Suprapubic skin (tissue), 4 donors: ENCODE data around the gene RAD51D. TPM values are rescaled to one million over a fixed set of nuclear protein-coding genes. Genes with fewer than 3 reads are reported as not detected.

Experiments used
- DNase-seq, 2 donors: peaks; one replicate each; pipeline ENCODE4 v3.0.0-alpha.2; 2019; ENCODE audit warnings: low spot score in 2 of 2
- H3K27ac ChIP-seq: fragments of 200-600 bp; sonication (generic); one replicate; pipeline ENCODE4 v1.5.1; 2019
- H3K27me3 ChIP-seq: fragments of 200-600 bp; sonication (generic); one replicate; pipeline ENCODE4 v1.5.1; 2019
- H3K36me3 ChIP-seq: fragments of 200-600 bp; sonication (generic); one replicate; pipeline ENCODE4 v1.5.1; 2019
- H3K4me1 ChIP-seq: fragments of 200-600 bp; sonication (generic); one replicate; pipeline ENCODE4 v1.5.1; 2019
- H3K4me3 ChIP-seq: fragments of 200-600 bp; sonication (generic); one replicate; pipeline ENCODE4 v1.5.1; 2019; ENCODE audit warnings: mild to moderate bottlenecking
- H3K9me3 ChIP-seq: fragments of 200-600 bp; sonication (generic); one replicate; pipeline ENCODE4 v1.5.1; 2019
- EP300 ChIP-seq: sonication (generic); formaldehyde crosslinking; IDR thresholded peaks from one replicate; pipeline ENCODE4 v1.6.1; 2017; ENCODE audit warnings: antibody characterized with exemption
- POLR2A ChIP-seq, 2 donors: fragments of 450-650 bp; IDR thresholded peaks; one replicate each; pipeline ENCODE4 v1.6.1; 2017; ENCODE audit warnings: antibody characterized with exemption in 2 of 2, mild to moderate bottlenecking in 2 of 2, moderate library complexity in 2 of 2
- POLR2AphosphoS5 ChIP-seq, 3 donors: sonication (generic); formaldehyde crosslinking; IDR thresholded peaks; one replicate each; pipeline ENCODE4 v1.6.1; 2017; ENCODE audit warnings: antibody characterized with exemption in 3 of 3
- WGBS: methylation state at CpG from one replicate; pipeline ENCODE4 v1.1.5; 2018; 5-methylcytosine and 5-hydroxymethylcytosine counted together
- total RNA-seq, 4 donors: library from RNA; depleted of rRNA; stranded (reverse); fragments of >200 nt; gene quantifications; one replicate each; pipeline ENCODE4 v1.1.0, GENCODE V29; 2016
- TF ChIP-seq, protein P1 (sequence below), 2 donors: fragments of 200-600 bp in 1 of 2; fragments of 450-650 bp in 1 of 2; sonication (generic) in 1 of 2; IDR thresholded peaks; one replicate each; pipeline ENCODE4 v1.5.1; 2016 to 2019; ENCODE audit warnings: antibody characterized with exemption in 2 of 2, mild to moderate bottlenecking in 1 of 2, moderate library complexity in 1 of 2

RAD51D gene
- total RNA-seq, 4 donors from 2014 or later, result 3.2 to 7.7 (median 6.4) TPM

DNA sequence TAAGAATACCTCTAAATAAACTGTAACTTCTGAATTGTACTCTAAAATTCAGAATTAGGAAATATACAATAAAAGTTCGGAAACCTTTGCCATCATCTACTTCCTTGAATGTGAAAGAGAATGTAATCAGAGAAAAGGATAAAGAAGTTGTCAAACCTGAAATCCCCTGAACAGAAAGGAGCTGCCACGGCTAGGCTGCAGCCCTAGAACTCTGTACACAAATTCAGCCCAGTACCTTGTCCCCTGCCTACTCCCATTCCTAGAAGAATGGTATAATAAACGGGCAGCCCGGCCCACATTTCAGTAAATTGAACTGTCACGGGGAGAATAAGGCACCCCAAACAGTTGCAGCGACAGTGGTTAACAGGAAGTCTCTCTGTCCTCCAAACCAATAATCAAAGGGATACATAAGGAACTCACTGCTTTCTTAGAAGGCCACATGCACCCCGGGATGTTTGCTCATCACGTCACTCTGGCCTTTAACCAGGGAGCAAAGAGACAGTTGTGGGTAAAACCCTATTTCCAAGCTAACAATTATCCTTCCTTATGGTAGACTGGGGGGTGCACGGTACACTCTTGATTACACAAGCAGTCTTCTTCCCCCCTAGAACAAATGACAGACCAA, 31.8 kb downstream of the RAD51D start:
- H3K36me3 ChIP-seq, result no peaks in the 10 kb centered on the region
- H3K9me3 ChIP-seq, result no peaks in the 10 kb centered on the region
- no peak for TF ChIP-seq EP300
- TF ChIP-seq, protein P1, sequence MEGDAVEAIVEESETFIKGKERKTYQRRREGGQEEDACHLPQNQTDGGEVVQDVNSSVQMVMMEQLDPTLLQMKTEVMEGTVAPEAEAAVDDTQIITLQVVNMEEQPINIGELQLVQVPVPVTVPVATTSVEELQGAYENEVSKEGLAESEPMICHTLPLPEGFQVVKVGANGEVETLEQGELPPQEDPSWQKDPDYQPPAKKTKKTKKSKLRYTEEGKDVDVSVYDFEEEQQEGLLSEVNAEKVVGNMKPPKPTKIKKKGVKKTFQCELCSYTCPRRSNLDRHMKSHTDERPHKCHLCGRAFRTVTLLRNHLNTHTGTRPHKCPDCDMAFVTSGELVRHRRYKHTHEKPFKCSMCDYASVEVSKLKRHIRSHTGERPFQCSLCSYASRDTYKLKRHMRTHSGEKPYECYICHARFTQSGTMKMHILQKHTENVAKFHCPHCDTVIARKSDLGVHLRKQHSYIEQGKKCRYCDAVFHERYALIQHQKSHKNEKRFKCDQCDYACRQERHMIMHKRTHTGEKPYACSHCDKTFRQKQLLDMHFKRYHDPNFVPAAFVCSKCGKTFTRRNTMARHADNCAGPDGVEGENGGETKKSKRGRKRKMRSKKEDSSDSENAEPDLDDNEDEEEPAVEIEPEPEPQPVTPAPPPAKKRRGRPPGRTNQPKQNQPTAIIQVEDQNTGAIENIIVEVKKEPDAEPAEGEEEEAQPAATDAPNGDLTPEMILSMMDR (IDR thresholded peaks at IDR 0.05), result no peak
- WGBS, result 14% methylated on average over 9 of the region's 9 CpGs
- H3K4me3 ChIP-seq, result peak overlapping the region; percentile 98
- no peaks in the 10 kb centered on the region for H3K27me3 ChIP-seq
- peak overlapping the region; percentile 89 for H3K27ac ChIP-seq
- peaks cover 32% of the 10 kb centered on the region for H3K4me1 ChIP-seq
- DNase-seq, result no peak

- DNase-seq, result no peak
- TF ChIP-seq EP300 (no peak), POLR2A (IDR thresholded peaks at IDR 0.05) (no peak), POLR2AphosphoS5 (IDR thresholded peaks at IDR 0.05) (no peak)
- TF ChIP-seq, protein P1 (IDR thresholded peaks at IDR 0.05), result no peak
- Histone ChIP-seq H3K9me3 (no peaks in the 10 kb centered on the region), H3K27me3 (no peaks in the 10 kb centered on the region), H3K36me3 (no peaks in the 10 kb centered on the region), H3K4me1 (peaks cover 38% of the 10 kb centered on the region), H3K4me3 (no peak overlapping the region), H3K27ac (no peak overlapping the region)
- 90% methylated on average over 8 of the region's 8 CpGs for WGBS
These were observed 32.6 kb downstream of the RAD51D start for GRCh38 chr17:35086931-35087573.

- peaks cover 40% of the 10 kb centered on the region for H3K4me1 ChIP-seq
- 96% methylated on average over 8 of the region's 8 CpGs for WGBS
- no peak overlapping the region for H3K27ac ChIP-seq
- H3K4me3 ChIP-seq, result no peak overlapping the region
- TF ChIP-seq, protein P1 (IDR thresholded peaks at IDR 0.05), result no peak
- TF ChIP-seq POLR2AphosphoS5 (IDR thresholded peaks at IDR 0.05) (no peak), POLR2A (IDR thresholded peaks at IDR 0.05) (no peak)
- H3K36me3 ChIP-seq, result no peaks in the 10 kb centered on the region
- DNase-seq, result no peak
- no peaks in the 10 kb centered on the region for H3K27me3 ChIP-seq
- H3K9me3 ChIP-seq, result no peaks in the 10 kb centered on the region
These were observed 33.5 kb downstream of the RAD51D start for GRCh38 chr17:35086164-35086563.

- Histone ChIP-seq H3K27me3 (no peaks in the 10 kb centered on the region), H3K27ac (no peak overlapping the region), H3K9me3 (no peaks in the 10 kb centered on the region), H3K4me3 (no peak overlapping the region), H3K36me3 (no peaks in the 10 kb centered on the region), H3K4me1 (peaks cover 36% of the 10 kb centered on the region)
- TF ChIP-seq EP300, result no peak
- no peak for TF ChIP-seq POLR2AphosphoS5 (IDR thresholded peaks at IDR 0.05)
- TF ChIP-seq POLR2A (IDR thresholded peaks at IDR 0.05), result no peak
- TF ChIP-seq, protein P1 (IDR thresholded peaks at IDR 0.05), result no peak
- WGBS, result 86% methylated on average over 2 of the region's 2 CpGs
- DNase-seq, result no peak
These were observed 34.7 kb downstream of the RAD51D start for GRCh38 chr17:35084987-35085386.

GRCh38 chr17:35083071-35083470, 36.6 kb downstream of the RAD51D start:
- Histone ChIP-seq H3K27ac (no peak overlapping the region), H3K36me3 (no peaks in the 10 kb centered on the region), H3K4me1 (peaks cover 27% of the 10 kb centered on the region), H3K27me3 (no peaks in the 10 kb centered on the region), H3K9me3 (no peaks in the 10 kb centered on the region), H3K4me3 (no peak overlapping the region)
- TF ChIP-seq, protein P1 (IDR thresholded peaks at IDR 0.05), result no peak
- no peak for TF ChIP-seq EP300
- no peak for TF ChIP-seq POLR2AphosphoS5 (IDR thresholded peaks at IDR 0.05)
- no peak for TF ChIP-seq POLR2A (IDR thresholded peaks at IDR 0.05)
- 82% methylated on average over 2 of the region's 2 CpGs for WGBS
- DNase-seq, result no peak
